ENCODE measurements around the gene OR2T8. TPM values are rescaled to one million over a fixed set of nuclear protein-coding genes. Genes with fewer than 3 reads are reported as not detected.

Gene OR2T8
- total RNA-seq, 2 donors from 2014 or later, result not detected

GRCh38 chr1:247905181-247905580 lies 14.9 kb upstream of the OR2T8 start:
- H3K27ac Mint-ChIP-seq, result no peak overlapping the region
- Histone ChIP-seq H3K27me3 (ENCODE audit: control insufficient read depth, insufficient read depth, low read length, poor library complexity, severe bottlenecking) (no peaks in the 10 kb centered on the region), H3K9me3 (ENCODE audit: control insufficient read depth, low read length) (peaks cover 54% of the 10 kb centered on the region), H3K36me3 (ENCODE audit: control insufficient read depth, insufficient read depth, low read length) (no peaks in the 10 kb centered on the region), H3K4me3 (ENCODE audit: low read length) (no peak overlapping the region), H3K9ac (ENCODE audit: extremely low read depth, low read length, poor library complexity, severe bottlenecking) (no peak overlapping the region), H3K27ac (ENCODE audit: low read depth, low read length) (no peak overlapping the region), H3K4me1 (ENCODE audit: control insufficient read depth, insufficient read depth, low read length) (no peaks in the 10 kb centered on the region)
- H3K36me3 Mint-ChIP-seq (ENCODE audit: low read depth), result peaks cover 5% of the 10 kb centered on the region
- WGBS, 2 experiments (ENCODE audit: insufficient coverage in 1 of 2, insufficient read length in 1 of 2), result 80 to 88% methylated on average over 4 to 13 of the region's 13 CpGs
- TF ChIP-seq CTCF (conservative IDR thresholded peaks at IDR 0.05), result no peak
- peaks cover 75% of the 10 kb centered on the region for H3K9me3 Mint-ChIP-seq
- H3K4me1 Mint-ChIP-seq, result no peaks in the 10 kb centered on the region
- DNase-seq, result no peak
- H3K27me3 Mint-ChIP-seq (ENCODE audit: insufficient read depth), result no peaks in the 10 kb centered on the region
- H3K4me3 Mint-ChIP-seq, result no peak overlapping the region

- DNase-seq, result no peak
- Histone ChIP-seq H3K4me1 (ENCODE audit: control insufficient read depth, insufficient read depth, low read length) (no peaks in the 10 kb centered on the region), H3K9ac (ENCODE audit: extremely low read depth, low read length, poor library complexity, severe bottlenecking) (no peak overlapping the region), H3K4me3 (ENCODE audit: low read length) (no peak overlapping the region), H3K9me3 (ENCODE audit: control insufficient read depth, low read length) (peaks cover 58% of the 10 kb centered on the region), H3K27me3 (ENCODE audit: control insufficient read depth, insufficient read depth, low read length, poor library complexity, severe bottlenecking) (no peaks in the 10 kb centered on the region), H3K27ac (ENCODE audit: low read depth, low read length) (no peak overlapping the region), H3K36me3 (ENCODE audit: control insufficient read depth, insufficient read depth, low read length) (no peaks in the 10 kb centered on the region)
- Mint-ChIP-seq H3K4me1 (no peaks in the 10 kb centered on the region), H3K36me3 (ENCODE audit: low read depth) (peaks cover 5% of the 10 kb centered on the region), H3K27ac (no peak overlapping the region), H3K4me3 (no peak overlapping the region), H3K9me3 (peaks cover 77% of the 10 kb centered on the region), H3K27me3 (ENCODE audit: insufficient read depth) (no peaks in the 10 kb centered on the region)
- 61 to 90% methylated on average over 2 to 9 of the region's 9 CpGs for WGBS, 2 experiments (ENCODE audit: insufficient coverage in 1 of 2, insufficient read length in 1 of 2)
- no peak for TF ChIP-seq CTCF (conservative IDR thresholded peaks at IDR 0.05)
Measured at GRCh38 chr1:247905910-247906503, 14.0 kb upstream of the OR2T8 start.

GRCh38 chr1:247906504-247907047 lies 13.5 kb upstream of the OR2T8 start:
- Histone ChIP-seq H3K36me3 (ENCODE audit: control insufficient read depth, insufficient read depth, low read length) (no peaks in the 10 kb centered on the region), H3K27ac (ENCODE audit: low read depth, low read length) (no peak overlapping the region), H3K9me3 (ENCODE audit: control insufficient read depth, low read length) (peaks cover 59% of the 10 kb centered on the region), H3K9ac (ENCODE audit: extremely low read depth, low read length, poor library complexity, severe bottlenecking) (no peak overlapping the region), H3K27me3 (ENCODE audit: control insufficient read depth, insufficient read depth, low read length, poor library complexity, severe bottlenecking) (no peaks in the 10 kb centered on the region), H3K4me1 (ENCODE audit: control insufficient read depth, insufficient read depth, low read length) (no peaks in the 10 kb centered on the region), H3K4me3 (ENCODE audit: low read length) (no peak overlapping the region)
- Mint-ChIP-seq H3K36me3 (ENCODE audit: low read depth) (peaks cover 5% of the 10 kb centered on the region), H3K4me3 (no peak overlapping the region), H3K27me3 (ENCODE audit: insufficient read depth) (no peaks in the 10 kb centered on the region), H3K4me1 (no peaks in the 10 kb centered on the region), H3K27ac (no peak overlapping the region), H3K9me3 (peaks cover 81% of the 10 kb centered on the region)
- no peak for TF ChIP-seq CTCF (conservative IDR thresholded peaks at IDR 0.05)
- no peak for DNase-seq
- WGBS, 2 experiments (ENCODE audit: insufficient coverage in 1 of 2, insufficient read length in 1 of 2), result 64 to 88% methylated on average over 2 to 7 of the region's 7 CpGs
